Measurements from ENCODE around the gene ARHGAP45.

ARHGAP45 gene

DNA sequence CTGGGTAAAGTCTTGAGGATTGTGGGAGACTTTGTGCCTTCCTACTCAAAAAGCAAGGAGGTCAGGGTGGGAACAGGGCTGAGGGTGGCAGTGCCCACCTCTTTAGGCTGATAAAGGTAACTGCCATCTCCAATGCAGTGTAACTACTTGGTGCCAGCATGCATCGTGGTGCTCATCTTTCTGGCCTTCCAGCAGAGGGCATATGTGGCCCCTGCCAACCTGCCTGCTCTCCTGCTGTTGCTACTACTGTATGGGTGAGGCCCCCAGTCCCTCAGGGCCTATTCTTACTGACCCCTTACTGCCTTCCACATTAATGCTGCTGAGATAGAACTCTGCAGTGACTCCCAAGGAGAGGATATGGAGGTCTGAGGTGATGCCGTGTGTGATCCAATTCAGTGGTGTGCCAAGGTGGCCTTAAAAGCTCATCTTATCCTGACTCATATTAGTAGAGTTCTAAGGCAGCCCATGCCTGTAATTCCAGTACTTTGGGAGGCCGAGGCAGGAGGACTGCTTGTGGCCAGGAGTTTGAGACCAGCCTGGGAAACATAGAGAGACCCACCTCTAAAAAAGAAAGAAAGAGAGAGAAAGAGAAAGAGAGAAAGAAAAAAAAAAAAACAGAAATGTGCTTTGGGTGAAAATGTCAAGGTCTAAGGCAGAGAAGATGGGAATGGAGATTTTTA is 9.7 kb upstream of the ARHGAP45 start:
- peak in 1 of 2 experiments; percentile 37 for DNase-seq

DNA sequence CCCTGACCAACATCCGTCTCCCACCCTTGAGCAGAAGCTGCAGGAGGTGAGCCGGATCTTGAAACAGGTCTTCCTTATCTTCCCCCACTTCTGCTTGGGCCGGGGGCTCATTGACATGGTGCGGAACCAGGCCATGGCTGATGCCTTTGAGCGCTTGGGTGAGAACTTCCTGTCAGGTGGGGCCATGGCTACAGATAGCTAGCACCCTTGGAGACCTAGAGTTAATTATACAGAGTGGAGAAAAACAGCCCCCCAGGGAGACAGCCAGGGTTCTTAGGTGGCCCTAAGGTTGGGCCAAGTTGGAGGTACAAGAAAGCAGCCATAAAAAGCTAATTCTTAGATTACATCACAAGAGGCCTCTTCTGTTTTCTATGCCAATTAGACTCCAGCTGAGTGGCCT is 8.9 kb upstream of the ARHGAP45 start:
- DNase-seq: no peak

DNA sequence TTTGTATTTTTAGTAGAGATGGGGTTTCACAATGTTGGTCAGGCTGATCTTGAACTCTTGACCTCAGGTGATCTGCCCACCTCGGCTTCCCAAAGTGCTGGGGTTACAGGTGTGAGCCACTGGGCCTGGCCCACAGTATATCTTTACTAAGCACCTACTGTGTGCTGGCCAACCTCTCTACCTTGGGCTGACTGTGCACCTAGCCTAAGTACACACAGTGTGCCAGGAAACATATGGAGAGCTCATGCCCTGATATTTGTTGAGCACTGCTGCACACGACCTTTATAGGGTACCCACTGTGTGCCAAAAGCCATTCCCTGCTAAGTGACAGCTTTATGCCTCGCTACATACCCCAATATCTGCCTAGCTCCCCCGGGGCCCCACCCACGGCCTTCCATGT is 6.3 kb upstream of the ARHGAP45 start:
- DNase-seq: no peak

DNA sequence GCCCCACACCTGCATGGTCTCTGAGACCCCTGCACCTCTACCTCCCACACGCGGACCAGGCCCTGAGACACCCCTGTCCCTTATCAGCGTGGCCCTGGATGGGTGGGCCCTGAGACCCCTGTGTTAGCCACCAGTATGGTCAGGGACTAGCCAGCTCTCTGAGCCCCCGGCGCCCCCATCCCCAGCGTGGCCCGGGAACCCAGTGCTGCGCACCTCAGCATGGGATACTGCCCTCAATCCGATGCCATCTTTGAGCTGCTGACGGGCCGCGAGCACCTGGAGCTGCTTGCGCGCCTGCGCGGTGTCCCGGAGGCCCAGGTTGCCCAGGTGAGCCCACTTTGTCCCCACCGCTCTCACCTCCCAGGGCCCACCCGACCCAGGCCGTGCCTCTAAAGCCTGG is 5.0 kb upstream of the ARHGAP45 start:
- no peak for DNase-seq

DNA sequence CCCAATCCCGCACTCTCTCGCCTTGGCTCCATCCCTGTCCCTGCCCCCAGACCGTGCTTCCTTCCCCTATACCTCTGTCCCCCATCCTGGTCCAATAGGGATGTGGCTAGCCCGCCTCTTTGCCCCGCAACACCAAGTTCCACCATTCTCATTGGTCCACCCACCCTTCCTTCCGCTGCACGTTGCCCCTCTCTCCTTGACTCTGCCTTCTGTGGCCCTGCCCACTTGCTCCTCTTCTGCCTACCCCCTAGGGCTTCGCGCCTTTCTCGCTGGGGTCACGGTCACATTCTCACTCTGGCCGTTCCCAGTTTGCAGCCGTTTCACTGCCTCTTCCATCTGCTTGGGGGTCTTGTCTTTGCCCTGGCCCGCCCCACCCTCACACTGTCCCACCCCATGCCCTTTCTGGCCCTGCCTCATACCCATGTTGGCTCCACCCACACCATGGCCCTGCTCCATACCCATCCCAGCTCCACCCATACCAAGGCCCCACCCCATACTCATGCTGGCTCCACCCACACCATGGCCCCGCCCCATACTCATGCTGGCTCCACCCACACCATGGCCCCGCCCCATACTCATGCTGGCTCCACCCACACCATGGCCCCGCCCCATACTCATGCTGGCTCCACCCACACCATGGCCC is 4.5 kb upstream of the ARHGAP45 start:
- no peak for DNase-seq

DNA sequence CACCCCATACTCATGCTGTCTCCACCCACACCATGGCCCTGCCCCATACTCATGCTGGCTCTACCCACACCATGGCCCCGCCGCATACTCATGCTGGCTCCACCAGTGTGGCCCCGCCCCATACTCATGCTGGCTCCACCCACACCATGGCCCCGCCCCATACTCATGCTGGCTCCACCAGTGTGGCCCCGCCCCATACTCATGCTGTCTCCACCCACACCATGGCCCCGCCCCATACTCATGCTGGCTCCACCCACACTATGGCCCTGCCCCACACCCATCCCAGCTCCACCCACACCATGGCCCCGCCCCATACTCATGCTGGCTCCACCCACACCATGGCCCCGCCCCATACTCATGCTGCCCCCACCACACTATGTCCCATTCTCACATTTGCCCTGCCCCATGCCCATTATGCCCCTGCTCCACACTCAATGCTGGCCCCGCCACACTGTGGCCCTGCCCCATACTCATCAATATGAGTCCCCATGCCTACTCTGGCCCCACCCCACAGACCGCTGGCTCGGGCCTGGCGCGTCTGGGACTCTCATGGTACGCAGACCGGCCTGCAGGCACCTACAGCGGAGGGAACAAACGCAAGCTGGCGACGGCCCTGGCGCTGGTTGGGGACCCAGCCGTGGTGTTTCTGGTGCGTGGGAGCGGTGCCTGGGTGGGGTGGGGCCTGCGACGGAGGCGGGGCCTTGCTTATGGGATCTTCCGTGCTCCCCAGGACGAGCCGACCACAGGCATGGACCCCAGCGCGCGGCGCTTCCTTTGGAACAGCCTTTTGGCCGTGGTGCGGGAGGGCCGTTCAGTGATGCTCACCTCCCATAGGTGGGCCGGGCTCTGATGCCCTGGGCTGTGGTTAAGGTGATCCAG is 3.7 kb upstream of the ARHGAP45 start:
- no peak for DNase-seq

DNA sequence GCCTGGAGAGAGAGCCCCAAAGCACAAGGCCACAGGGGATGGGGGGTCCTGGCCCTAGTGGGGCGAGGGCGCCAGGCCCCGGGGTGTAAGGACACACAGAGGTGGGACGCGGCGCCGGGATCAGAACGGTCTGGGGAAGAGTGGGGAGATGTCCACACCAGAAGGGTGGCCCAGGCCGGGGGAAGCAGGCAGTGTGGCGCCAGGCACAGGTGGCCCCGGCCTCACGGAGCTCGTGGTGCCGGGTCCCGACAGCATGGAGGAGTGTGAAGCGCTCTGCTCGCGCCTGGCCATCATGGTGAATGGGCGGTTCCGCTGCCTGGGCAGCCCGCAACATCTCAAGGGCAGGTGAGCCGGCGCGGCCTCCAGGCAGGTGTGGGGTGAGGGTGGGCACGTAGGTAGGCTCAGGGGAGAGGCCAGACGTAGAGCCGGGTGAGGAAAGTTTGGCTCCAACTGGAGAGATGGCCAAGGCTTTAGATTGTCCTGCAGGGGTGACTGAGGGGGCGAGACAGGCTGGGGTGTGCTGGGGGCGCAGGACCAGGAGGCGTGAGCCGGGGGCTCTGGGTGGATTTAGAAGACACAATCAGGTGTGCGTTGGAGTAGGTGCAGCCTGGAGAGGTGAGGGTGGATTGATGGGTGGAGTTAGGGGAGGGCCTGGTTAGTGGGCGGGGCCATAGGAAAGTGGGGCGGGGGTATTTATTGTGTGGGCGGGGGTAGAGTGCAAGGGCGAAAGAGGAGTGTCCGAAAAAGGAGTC is 2.9 kb upstream of the ARHGAP45 start:
- no peak for DNase-seq

DNA sequence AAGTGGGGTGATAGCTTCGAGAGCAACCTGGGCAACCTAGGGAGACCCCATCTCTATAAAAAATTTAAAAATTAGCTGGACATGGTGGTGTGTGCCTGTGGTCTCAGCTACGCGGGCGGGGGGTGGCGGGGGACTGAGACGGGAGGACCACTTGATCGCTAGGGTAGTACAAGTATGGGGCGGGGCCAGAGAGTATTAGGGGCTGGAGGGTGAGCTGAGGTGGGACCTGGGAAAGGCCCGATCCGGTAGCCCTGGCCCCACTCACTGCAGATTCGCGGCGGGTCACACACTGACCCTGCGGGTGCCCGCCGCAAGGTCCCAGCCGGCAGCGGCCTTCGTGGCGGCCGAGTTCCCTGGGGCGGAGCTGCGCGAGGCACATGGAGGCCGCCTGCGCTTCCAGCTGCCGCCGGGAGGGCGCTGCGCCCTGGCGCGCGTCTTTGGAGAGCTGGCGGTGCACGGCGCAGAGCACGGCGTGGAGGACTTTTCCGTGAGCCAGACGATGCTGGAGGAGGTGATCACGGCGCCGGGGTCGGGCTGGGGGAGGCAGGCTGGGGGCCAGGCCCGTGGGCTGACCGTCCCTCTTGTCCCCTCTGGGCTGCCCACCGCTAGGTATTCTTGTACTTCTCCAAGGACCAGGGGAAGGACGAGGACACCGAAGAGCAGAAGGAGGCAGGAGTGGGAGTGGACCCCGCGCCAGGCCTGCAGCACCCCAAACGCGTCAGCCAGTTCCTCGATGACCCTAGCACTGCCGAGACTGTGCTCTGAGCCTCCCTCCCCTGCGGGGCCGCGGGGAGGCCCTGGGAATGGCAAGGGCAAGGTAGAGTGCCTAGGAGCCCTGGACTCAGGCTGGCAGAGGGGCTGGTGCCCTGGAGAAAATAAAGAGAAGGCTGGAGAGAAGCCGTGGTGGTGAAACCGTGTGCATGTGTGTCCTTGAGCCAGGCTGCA is 2.0 kb upstream of the ARHGAP45 start:
- DNase-seq: peak in 1 of 2 experiments; percentile 65

DNA sequence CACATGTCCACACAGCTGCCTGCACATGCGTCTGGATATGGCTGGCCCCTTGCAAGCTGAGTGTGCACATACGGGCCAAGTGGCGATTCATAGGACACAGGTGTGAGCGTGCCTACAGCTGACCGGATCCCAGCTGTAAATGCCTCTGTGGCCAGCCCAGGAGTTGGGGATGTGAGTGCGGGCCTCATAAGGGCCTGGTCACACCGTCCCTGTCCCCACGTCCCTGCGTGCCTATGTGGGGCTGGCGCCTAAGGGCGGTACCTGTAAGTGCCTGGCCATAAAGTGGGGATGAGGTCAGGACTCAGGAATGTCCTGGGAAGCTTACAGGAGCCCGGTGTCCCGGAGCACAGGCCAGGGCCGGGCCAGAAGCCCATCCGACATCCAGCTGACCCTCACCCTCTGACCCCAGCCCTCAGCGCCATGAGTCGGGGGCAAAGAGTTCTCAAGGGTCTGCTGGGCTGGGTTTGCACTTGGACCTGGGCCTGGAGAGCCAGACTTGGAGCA is 1.3 kb upstream of the ARHGAP45 start:
- DNase-seq: no peak

DNA sequence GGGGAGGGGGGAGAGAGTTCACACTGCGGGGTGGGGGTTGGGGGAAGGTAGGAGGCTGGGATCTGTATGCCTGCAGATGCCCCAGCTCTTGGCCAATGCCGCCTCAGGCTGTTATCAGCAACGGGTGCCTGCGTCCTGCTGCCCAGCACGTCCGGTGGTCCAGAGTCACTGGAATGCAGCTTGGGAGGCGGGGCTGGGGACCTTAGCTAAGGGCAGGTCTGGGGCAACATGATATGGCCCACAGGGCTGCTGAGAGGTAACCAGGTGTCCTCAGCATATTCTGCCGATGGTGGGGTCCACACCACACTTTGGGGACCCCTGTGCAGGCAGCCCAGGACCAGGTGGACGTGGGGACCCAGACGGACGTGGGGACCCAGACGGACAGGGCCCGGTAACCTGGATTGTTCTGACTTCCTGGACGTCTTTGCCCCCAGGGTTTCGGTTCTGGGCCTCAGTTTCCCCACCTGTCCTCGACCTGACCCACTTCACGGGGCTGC is 668 bp upstream of the ARHGAP45 start:
- no peak for DNase-seq

DNA sequence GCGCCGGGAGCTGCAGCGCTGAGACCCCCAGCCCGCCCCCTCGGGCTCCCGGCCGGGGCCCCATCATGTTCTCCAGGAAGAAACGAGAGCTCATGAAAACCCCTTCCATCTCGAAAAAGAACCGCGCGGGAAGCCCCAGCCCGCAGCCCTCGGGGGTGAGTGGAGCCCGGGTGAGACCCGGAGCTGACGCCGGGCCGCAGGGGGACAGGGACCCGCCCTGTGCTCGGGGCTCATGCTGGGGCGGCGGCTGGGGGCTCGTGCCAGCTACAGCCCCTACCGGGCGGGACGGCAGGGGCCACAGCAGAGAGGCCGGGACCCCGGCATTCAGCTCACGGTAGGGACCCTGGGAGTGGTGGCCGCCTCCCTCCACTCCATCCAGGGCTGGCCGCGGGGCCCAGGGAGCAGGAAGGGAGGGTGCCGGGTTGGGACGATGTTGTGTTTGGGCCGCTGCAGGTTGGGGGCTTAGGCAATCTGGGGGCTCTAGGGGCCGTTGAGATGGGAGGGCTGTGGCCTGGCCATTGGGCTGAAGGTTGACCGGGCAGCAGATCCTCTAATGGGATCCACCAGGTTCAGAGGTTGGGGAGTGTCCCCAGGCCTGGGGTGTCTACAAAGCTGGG is 482 bp downstream of the ARHGAP45 start:
- no peak for DNase-seq

DNA sequence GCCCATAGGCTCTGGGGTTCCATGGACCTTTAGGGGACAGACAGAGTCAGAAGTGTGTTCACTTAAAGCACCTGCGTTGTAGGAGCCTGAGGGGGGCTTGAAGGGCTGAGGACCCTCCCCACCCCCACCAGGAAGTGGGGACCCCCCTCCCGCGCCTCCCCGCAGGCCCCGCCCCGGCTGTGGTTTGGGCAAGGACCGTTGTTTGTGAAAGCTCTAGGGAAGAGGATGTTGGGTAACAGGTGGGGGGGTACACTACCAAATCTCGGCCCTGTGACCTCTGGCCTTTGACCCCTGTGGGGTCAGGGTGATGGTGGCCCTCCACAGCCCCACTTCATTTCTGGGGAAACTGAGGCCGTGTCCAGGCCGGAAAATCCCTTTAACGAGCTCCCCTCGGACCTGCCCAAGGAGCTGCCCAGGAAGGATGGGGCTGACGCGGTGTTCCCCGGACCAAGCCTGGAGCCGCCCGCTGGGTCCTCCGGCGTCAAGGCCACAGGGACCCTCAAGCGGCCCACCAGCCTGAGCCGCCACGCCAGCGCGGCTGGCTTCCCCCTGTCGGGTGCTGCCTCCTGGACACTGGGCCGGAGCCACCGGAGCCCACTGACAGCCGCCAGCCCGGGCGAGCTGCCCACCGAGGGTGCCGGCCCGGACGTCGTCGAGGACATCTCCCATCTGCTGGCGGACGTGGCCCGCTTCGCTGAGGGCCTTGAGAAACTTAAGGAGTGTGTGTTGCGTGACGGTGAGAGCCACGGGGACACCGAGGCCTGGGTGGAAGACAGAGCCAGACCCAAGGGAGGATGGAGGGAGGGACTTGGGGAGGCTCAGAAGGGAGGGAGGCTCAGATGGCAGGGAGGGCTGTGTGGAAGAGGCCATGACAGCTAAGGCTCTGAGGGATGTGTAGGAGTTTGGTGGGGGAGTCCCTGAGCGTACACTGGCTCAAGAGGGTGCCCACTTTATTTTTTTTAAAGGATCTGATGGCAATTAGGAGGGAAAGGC is 1.3 kb downstream of the ARHGAP45 start:
- DNase-seq: no peak

DNA sequence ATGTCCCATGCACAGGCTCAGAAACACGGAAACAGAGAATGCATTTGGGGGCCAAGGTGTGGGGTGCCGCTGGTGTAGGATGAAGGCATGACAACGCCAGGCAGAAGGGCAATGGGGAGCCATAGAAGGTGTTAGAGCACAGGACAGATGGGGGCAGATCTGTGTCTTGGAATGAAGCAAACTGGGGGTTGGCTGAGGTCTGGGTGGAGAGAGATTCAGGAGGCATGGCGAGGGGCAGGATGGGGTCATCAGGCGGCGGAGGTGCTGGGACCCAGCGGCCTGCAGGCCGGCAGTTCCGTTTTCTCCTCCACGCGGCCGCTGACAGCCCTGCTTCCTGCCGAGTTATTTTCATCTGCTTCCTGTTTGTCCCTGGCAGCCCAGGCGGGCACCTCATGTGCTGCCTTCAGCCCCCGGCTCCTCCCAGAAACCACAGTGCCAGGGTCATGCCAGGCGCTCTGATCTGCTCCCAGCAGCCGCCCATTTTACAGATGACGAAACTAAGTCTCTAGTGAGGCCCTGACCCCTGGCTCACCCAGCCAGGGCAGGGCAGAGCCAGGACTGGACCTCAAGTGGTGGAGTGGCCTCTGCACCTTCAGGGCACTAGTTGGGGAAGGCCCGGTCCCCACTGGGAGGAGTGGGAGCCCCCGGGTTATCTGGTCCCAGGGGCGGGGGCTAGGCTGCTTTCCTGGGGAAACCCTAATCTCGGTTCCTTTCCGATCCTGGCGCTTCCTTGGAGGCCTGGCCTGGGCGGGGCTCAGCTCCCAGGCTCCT is 2.2 kb downstream of the ARHGAP45 start:
- no peak for DNase-seq

DNA sequence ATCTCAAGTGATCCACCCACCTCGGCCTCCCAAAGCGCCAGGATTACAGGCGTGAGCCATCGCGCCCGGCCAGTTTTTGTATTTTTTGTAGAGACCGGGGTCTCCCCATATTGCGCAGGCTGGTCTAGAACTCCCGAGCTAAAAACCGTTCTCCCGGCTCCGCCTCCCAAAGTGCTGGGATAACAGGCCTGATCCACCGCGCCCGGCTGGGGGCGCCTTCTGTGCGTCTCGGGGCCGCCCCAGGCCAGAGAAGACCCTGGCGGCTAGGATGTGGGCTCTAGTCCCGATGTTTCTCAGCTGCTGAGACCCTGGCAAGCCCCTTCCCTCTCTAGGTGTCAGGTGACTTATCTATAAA is 3.6 kb downstream of the ARHGAP45 start:
- no peak for DNase-seq

DNA sequence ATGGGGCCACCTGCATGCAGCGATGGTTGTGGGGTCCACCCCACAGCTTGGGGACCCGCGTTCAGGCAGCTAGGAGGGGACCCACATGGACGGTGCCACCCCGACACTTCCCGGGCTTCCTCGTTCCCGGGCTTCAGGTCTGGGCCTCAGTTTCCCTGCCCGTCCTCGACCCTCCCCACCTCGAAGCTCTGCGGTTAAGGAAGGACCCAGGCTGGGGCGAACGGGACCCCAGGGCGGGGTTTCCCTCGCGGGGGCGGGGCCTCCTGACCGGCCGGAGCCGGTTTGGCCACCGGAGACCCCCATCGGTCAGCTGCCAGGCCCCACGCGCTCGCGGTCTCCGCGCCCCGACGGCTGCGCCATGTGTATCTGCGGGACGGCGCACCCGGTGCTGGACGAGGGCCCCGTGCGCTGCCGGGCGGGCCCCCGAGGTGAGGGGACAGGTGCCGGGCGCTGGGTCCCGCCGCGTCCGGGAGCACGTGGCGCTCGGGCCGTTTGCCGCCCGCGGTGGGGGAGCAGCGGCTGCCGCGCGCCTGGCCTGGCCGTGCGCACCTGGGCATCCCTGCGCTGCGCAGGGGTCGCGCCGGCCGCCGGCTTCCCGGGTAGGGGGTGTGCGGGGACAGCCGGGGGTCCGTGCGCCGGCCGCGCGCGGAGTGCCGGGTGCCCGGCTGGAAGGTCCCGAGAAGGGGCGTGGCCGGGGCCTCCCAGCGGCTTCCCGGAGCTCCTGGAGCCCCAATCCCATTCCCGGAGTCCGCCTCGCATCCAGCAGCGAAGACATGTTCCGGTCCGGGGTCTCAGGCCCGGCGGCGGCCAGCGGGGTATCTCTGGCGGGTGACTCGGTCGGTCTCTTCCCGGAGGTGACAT is 4.2 kb downstream of the ARHGAP45 start:
- peak in 1 of 2 experiments; percentile 49 for DNase-seq

DNA sequence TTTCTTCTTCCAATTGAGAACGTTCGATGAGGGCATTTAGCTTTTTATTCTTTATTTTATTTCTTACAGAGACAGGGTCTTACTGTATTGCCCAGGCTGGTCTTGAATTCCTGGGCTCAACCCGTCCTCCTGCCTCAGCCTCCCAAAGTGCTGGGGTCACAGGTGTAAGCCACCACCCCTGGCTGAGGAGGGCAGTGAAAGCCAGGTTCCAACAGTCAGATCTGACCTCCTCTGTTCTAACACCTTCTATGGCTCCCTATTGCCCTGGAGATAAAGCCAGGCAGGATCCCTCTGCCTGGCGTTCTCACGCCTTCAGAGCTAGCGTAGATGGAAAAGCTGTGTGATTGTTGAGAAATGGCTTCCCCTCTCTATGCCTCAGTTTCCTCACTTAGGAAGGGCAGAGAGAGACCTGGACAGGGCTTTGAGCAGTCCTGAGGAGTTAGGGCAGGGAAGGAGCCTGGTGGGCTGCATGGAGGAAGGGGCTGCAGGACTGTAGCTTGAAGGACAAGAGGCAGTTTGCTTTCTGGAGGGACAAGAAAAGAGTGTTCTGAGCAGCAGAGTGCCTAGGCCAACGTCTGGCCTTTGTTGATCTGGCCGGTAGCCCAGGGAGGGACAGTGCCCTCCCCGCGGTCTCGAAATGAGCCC is 5.5 kb downstream of the ARHGAP45 start:
- no peak for DNase-seq
